Keratinocyte (primary cell): ENCODE measurements around the gene ITIH4. TPM values are rescaled to one million over a fixed set of nuclear protein-coding genes. Genes with fewer than 3 reads are reported as not detected.

Experiments
- DNase-seq: peaks from one replicate; pipeline ENCODE4 v3.0.0-alpha.2; 2011; ENCODE audit warnings: low read depth, missing footprints, low spot score
- FAIRE-seq: peaks from 2 replicates; lab custom pipeline; 2011; peaks lifted over from hg19 to GRCh38; lab: Jason Lieb, UNC
- H2AFZ ChIP-seq: 2 replicates; pipeline ENCODE4 v1.6.0; 2012; ENCODE audit warnings: low read length, control low read depth, inconsistent platforms; ENCODE audit not compliant: control insufficient read depth
- H3K27ac ChIP-seq: 2 replicates; pipeline ENCODE4 v1.5.1; 2011; ENCODE audit warnings: low read length; ENCODE audit not compliant: control insufficient read depth, insufficient read depth
- H3K27me3 ChIP-seq: 3 replicates; pipeline ENCODE4 v1.6.0; 2011; ENCODE audit warnings: low read length; ENCODE audit not compliant: control insufficient read depth, insufficient read depth; ENCODE audit errors: extremely low read depth
- H3K36me3 ChIP-seq, 2 experiments: 2 replicates in 1 of 2; 3 replicates in 1 of 2; pipeline ENCODE4 v1.5.1; 2011; ENCODE audit warnings: low read length in 2 of 2, mild to moderate bottlenecking in 1 of 2; ENCODE audit not compliant: control insufficient read depth in 2 of 2, insufficient read depth in 2 of 2; ENCODE audit errors: extremely low read depth in 1 of 2
- H3K4me1 ChIP-seq: 3 replicates; pipeline ENCODE4 v1.5.1; 2011; ENCODE audit warnings: low read length; ENCODE audit not compliant: control insufficient read depth, insufficient read depth; ENCODE audit errors: extremely low read depth
- H3K4me2 ChIP-seq: 3 replicates; pipeline ENCODE4 v1.6.0; 2011; ENCODE audit warnings: low read depth, low read length; ENCODE audit not compliant: control insufficient read depth, insufficient read depth; ENCODE audit errors: extremely low read depth
- H3K4me3 ChIP-seq, 3 experiments: fragments of 200-600 bp in 1 of 3; sonication (generic) in 1 of 3; 2 replicates in 2 of 3; 3 replicates in 1 of 3; pipeline ENCODE4 v1.5.1; 2011 to 2016; ENCODE audit warnings: low read length in 3 of 3, mild to moderate bottlenecking in 3 of 3, control low read depth in 2 of 3, inconsistent platforms in 1 of 3, low read depth in 1 of 3, mixed read lengths in 1 of 3, mixed run types in 1 of 3, moderate library complexity in 1 of 3; ENCODE audit not compliant: control insufficient read depth in 2 of 3, insufficient read depth in 2 of 3; ENCODE audit errors: extremely low read depth in 1 of 3
- H3K79me2 ChIP-seq: 2 replicates; pipeline ENCODE4 v1.6.0; 2012; ENCODE audit warnings: low read length; ENCODE audit not compliant: control insufficient read depth, insufficient read depth
- H3K9ac ChIP-seq: 3 replicates; pipeline ENCODE4 v1.6.0; 2011; ENCODE audit warnings: low read length; ENCODE audit not compliant: control insufficient read depth, insufficient read depth; ENCODE audit errors: extremely low read depth
- H3K9me1 ChIP-seq: 3 replicates; pipeline ENCODE4 v1.6.0; 2011; ENCODE audit warnings: low read length; ENCODE audit not compliant: control insufficient read depth, insufficient read depth; ENCODE audit errors: extremely low read depth
- H3K9me3 ChIP-seq: 2 replicates; pipeline ENCODE4 v1.5.1; 2012; ENCODE audit warnings: low read depth, low read length; ENCODE audit not compliant: control insufficient read depth
- H4K20me1 ChIP-seq: 3 replicates; pipeline ENCODE4 v1.6.0; 2011; ENCODE audit warnings: low read length; ENCODE audit not compliant: control insufficient read depth, insufficient read depth; ENCODE audit errors: extremely low read depth
- CTCF ChIP-seq, 3 experiments: IDR thresholded peaks in 1 of 3; conservative IDR thresholded peaks in 1 of 3; optimal IDR thresholded peaks in 1 of 3; 2 replicates in 2 of 3; 3 replicates in 1 of 3; pipeline versions ENCODE3 to v1.5.1; 2011; ENCODE audit warnings: low read length in 3 of 3, mild to moderate bottlenecking in 3 of 3, moderate library complexity in 2 of 3, control low read depth in 1 of 3, inconsistent platforms in 1 of 3; ENCODE audit not compliant: insufficient read depth in 2 of 3; ENCODE audit errors: extremely low read depth in 1 of 3
- EZH2 ChIP-seq: IDR thresholded peaks from one replicate; pipeline ENCODE4 v1.6.1; 2012; ENCODE audit warnings: inconsistent platforms, mild to moderate bottlenecking, low read length, moderate library complexity
- dilution Hi-C: fragments of 300-500 bp; cut with MboI; formaldehyde crosslinking; loops from one replicate; pipeline ENCODE4 v1.7.0; 2020; ENCODE audit warnings: low sequenced_read_pairs; ENCODE audit not compliant: extremely low pct_ligation_motif_present
- polyA plus RNA-seq, 5 experiments: library from polyadenylated mRNA; depleted of rRNA in 3 of 5; stranded (reverse) in 3 of 5; stranded (forward) in 1 of 5; unstranded in 1 of 5; fragments of >200 nt; gene quantifications; 1 replicate in 1 of 5; 2 replicates in 3 of 5; 3 replicates in 1 of 5; pipeline versions ENCODE4 v1.2.1 to v1.2.3, GENCODE V29; 2011 to 2012; ENCODE audit warnings: missing spikeins in 2 of 5, low read depth in 1 of 5, low replicate concordance in 1 of 5

Gene ITIH4
- polyA plus RNA-seq, 1 donor (not counting 4 experiments of a cell fraction or from before 2014, with no cell fraction given) = 1.4 TPM

GRCh38 chr3:52790337-52790736 lies 40.1 kb downstream of the ITIH4 start:
- peaks cover 13% of the 10 kb centered on the region for H3K27me3 ChIP-seq
- TF ChIP-seq CTCF (optimal IDR thresholded peaks at IDR 0.05 in 1 of 3, IDR thresholded peaks at IDR 0.05 in 1 of 3, conservative IDR thresholded peaks at IDR 0.05 in 1 of 3; ENCODE audit: extremely low read depth in 1 of 3, insufficient read depth in 2 of 3, low read length in 3 of 3) (no peak), EZH2 (no peak)
- FAIRE-seq = no peak
- dilution Hi-C loops = no loop called here
- no peak overlapping the region for H3K4me2 ChIP-seq
- H3K9me3 ChIP-seq = no peaks in the 10 kb centered on the region
- no peak for DNase-seq
- H2AFZ ChIP-seq = no peak overlapping the region
- no peaks in the 10 kb centered on the region for H4K20me1 ChIP-seq
- no peaks in the 10 kb centered on the region for H3K36me3 ChIP-seq
- no peak overlapping the region for H3K9ac ChIP-seq
- no peaks in the 10 kb centered on the region for H3K79me2 ChIP-seq
- H3K9me1 ChIP-seq = no peaks in the 10 kb centered on the region
- no peak overlapping the region for H3K4me3 ChIP-seq
- no peak overlapping the region for H3K27ac ChIP-seq
- no peaks in the 10 kb centered on the region for H3K4me1 ChIP-seq

GRCh38 chr3:52789746-52790040 lies 40.8 kb downstream of the ITIH4 start:
- Histone ChIP-seq H4K20me1 (no peaks in the 10 kb centered on the region), H3K9me3 (no peaks in the 10 kb centered on the region), H3K36me3 (no peaks in the 10 kb centered on the region), H3K79me2 (no peaks in the 10 kb centered on the region), H3K9me1 (no peaks in the 10 kb centered on the region), H2AFZ (no peak overlapping the region), H3K4me1 (no peaks in the 10 kb centered on the region), H3K27me3 (peaks cover 13% of the 10 kb centered on the region), H3K27ac (no peak overlapping the region), H3K9ac (no peak overlapping the region), H3K4me3 (no peak overlapping the region), H3K4me2 (no peak overlapping the region)
- TF ChIP-seq CTCF (optimal IDR thresholded peaks at IDR 0.05 in 1 of 3, IDR thresholded peaks at IDR 0.05 in 1 of 3, conservative IDR thresholded peaks at IDR 0.05 in 1 of 3; ENCODE audit: extremely low read depth in 1 of 3, insufficient read depth in 2 of 3, low read length in 3 of 3) (no peak), EZH2 (no peak)
- dilution Hi-C loops = no loop called here
- FAIRE-seq (no peak), DNase-seq (no peak)
